Measurements from ENCODE around the gene MYH9.

GRCh38 chr22:36406721-36407120, 19.0 kb upstream of the MYH9 start:
- TF ChIP-seq POLR2A (IDR thresholded peaks at IDR 0.05) (no peak), CTCF (IDR thresholded peaks at IDR 0.05) (no peak)
